ENCODE results near the gene AUTS2.

The AUTS2 gene

DNA sequence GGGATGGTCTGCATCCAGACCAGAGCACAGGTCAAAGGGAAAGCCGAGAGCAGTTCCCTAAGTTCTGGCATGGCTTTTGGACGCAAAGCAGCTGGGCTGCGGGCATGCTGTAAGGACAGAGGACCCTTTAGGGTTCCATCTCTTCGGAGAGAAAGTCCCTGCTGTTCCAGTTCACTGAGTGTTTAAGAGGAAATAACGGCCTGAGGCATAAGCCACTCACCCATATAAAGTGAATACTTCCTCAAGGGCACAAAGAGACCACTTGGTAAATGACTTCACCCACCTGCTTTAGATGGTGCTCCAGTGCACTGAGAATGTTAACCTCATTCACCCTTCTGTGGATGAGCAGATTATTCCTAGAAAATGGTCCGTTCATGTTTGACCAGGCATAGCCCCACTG is 946.9 kb downstream of the AUTS2 start:
- DNase-seq (ENCODE audit: low spot score), result no peak

DNA sequence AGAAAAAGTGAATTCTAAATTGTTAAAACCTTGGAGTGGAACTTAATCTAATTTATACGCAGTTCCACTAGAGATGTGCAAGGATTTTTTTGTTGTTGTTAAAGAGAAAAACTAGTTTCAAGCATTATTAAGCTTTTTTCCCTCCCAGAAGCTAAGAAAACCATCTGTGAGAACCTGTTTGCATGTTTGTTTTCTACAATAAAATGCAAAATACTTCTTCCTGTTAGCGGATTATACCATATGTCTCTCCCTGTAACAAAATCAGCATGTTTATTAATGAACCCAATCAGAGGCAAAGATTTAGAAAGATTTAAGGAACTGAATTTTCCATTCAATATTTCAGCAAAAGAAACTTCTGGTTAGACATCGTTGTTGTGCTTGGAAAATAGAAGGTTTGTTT is 953.9 kb downstream of the AUTS2 start:
- no peak for DNase-seq (ENCODE audit: low spot score)

DNA sequence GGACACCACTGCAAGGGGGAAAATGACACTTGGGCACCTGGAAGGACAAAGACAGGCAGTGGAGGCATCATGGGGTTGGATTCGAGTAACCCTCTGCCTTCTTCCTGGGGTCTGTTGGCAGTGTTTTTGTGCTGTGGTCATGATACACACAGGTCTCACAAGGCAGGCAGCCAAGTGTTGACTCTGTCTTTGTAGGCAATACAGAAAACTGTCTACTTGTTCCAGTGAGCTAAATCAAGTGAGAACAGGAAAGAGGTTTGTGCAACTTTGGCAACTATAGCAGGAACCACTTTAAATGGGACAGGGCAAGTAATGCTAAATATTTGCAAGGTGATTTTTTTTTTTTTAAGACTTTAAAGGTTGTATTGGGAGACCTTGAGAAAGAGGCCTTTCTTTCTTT is 955.1 kb downstream of the AUTS2 start:
- DNase-seq (ENCODE audit: low spot score), result no peak

DNA sequence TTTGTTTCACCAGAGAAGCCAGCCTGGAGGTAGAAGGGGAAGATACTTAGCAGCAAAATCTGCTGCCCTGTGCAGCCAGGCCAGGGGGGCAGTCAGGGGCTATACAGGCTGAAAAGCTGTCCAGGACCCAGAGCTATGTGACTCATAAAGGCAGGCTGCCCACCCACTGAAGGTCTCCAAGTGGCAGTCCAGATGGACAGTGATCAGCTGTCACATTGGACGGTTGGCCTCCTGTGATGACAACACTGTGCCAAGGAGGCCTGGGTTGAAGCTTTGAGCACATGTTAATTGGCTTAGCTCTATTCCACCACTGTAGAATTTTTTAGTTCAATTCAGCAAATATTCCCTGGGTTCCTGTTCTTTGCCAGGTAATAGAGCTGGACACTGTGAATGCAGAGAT is 956.4 kb downstream of the AUTS2 start:
- peak; percentile 73 for DNase-seq (ENCODE audit: low spot score)

- no peak for DNase-seq (ENCODE audit: low spot score)
Measured at GRCh38 chr7:70556761-70557160, 958.5 kb downstream of the AUTS2 start.

DNA sequence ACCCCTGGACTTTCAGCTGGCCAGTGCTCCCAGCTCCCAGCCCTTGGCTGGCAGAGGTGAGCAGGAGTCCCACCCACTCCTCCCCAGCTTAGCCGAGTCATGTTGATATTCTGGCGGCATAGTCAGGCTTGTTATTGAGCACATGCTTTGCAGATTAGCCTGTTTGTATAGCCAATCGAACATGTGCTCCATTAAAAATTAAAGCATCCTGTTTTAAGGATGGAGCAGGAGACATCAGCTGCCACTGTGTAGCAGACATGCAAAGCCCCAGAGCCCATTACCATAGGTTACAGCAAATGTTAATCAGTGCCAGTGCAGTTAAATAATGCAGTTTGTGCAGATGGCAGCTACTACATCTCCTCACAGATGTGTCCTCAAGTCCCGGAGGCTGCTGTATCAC is 959.1 kb downstream of the AUTS2 start:
- no peak for DNase-seq (ENCODE audit: low spot score)

GRCh38 chr7:70559815-70560214 is 961.5 kb downstream of the AUTS2 start:
- no peak for DNase-seq (ENCODE audit: low spot score)

DNA sequence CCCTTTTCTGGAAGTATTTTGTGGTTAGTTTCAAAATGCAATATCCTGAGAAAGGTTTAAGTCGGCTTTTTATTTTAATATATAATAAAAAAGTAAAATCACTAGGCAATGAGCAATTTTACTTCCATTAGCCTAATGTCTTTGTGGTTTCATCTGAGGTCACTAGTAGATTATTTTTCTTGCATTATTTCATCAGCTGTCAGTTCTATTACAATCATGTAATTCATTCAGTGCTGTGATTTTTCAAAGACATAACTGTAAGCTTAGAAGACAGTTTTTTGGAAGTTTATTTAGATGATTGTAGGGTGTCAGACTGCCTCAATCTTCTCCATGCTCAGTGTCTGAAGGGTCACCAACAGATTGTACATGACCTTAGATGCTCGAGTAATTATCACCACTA is 965.7 kb downstream of the AUTS2 start:
- no peak for DNase-seq (ENCODE audit: low spot score)

- no peak for DNase-seq (ENCODE audit: low spot score)
Measured at GRCh38 chr7:70565721-70566370, 967.6 kb downstream of the AUTS2 start.

DNA sequence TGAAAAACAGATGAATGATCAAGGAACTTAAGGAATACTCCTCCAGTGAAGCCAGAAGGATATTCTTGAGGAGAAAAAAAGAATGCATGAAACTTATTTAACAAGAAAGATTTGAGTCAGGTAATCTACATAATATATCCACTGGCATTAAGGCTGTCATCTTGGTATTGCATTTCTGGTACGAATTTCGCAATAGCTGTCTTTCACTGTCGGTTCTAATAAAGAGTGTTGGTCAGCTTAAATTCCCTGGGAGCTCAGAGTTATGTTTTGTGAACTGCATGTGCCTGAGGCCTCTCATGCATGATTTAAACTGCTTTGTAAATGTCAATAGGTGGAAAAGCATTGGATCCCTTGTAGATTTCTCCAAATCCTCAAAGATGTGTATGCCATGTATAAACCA is 968.4 kb downstream of the AUTS2 start:
- DNase-seq (ENCODE audit: low spot score), result no peak

DNA sequence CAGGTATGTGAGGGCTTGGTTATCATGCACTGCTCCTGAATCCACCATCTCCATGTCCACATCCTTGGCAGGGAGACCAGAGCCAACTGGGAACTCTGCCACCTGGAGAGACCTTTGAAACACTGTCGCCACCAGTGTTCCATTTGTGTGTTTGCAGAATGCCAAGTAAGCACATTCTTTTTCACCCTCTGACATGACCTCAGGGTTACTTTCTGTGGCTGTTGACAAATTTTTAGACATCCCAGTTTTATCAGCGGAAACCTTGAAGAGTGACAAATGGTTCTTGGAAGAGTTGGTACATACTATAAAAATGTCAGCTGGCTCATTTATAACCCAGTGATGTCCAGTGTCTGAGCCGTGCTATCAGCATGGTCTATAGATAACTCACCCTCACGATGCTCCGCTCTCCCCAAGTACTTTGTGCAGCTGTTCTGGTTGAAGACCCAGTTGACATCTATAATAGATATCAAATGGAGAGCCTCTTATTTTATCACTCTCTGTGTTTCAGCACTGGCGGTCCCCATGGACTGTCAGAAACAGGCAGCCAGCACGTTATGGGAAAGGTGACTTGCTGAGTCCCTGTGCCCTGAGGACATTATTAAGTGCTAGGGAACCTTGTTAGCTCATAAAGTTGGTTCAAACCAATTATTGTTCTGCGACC is 970.5 kb downstream of the AUTS2 start:
- no peak for DNase-seq (ENCODE audit: low spot score)

- DNase-seq (ENCODE audit: low spot score), result peak; percentile 72
Measured at GRCh38 chr7:70569335-70569819, 971.1 kb downstream of the AUTS2 start.

- DNase-seq (ENCODE audit: low spot score), result no peak
Measured at GRCh38 chr7:70570029-70570428, 971.8 kb downstream of the AUTS2 start.

- no peak for DNase-seq (ENCODE audit: low spot score)
Measured at GRCh38 chr7:70570961-70571360, 972.7 kb downstream of the AUTS2 start.

DNA sequence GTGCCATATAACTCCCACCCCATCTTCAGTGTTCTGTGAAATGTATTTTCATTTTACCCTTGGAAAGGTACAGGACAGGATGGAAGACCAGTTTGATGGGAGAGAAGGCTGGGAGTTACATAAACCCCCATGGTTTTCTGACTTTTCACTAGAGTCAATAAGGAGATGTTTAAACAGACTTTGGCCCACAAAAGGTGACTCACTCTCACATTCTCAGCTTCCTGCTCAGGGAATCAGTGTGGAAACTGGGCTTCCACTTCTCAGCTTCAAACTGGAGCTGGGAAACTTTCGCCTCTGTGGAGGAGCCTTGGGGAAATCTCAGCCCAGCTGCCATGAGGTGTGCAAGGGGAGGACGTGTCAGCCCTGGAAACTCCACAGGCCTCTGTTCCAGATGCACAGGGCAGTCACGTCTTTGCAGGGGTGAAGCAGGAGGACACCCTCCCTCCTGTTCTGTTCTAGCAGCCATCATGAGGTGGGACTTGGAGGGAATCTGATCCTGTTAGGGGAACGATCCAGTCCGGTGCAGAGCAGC is 973.2 kb downstream of the AUTS2 start:
- DNase-seq (ENCODE audit: low spot score), result no peak

DNA sequence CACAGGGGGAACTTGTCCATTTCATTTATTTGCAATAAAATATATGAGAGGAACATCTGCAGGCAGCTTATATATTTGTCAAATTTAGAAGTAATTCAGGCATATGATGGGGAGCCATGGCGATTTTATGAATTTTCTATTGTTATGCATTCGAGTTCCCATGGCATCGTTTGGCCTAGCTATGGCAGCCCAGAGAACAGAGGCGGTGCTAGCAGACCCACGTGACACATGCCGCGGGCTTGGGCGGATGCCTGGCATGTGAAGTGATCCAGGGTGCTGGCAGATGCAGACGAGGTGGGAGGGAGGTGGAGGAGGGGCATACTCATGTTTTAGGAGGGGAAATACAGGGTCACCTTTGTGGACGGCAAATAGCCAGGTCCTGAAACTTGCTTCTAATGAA is 973.7 kb downstream of the AUTS2 start:
- DNase-seq (ENCODE audit: low spot score), result no peak

DNA sequence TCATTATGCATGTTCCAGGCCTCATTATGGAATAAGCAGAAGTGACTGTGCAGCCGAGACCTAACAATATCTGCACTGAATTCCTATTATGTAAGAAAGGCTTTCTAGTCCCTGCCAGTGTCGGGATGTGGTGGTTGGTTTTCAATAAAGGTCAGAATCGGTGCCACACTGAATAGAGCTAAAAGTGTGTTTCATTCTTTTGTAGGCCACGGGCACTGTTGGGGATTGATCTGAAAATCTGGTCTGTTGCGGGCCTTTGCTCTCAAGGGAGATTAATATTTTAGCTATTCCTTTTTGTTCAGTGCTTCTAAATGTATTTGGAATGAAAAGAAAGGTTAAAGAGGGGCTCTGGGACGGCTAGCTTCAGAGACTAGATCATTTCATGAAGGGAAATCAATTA is 974.3 kb downstream of the AUTS2 start:
- no peak for DNase-seq (ENCODE audit: low spot score)

- DNase-seq (ENCODE audit: low spot score), result no peak
Measured at GRCh38 chr7:70573071-70573661, 974.9 kb downstream of the AUTS2 start.

- no peak for DNase-seq (ENCODE audit: low spot score)
Measured at GRCh38 chr7:70573696-70574095, 975.4 kb downstream of the AUTS2 start.

DNA sequence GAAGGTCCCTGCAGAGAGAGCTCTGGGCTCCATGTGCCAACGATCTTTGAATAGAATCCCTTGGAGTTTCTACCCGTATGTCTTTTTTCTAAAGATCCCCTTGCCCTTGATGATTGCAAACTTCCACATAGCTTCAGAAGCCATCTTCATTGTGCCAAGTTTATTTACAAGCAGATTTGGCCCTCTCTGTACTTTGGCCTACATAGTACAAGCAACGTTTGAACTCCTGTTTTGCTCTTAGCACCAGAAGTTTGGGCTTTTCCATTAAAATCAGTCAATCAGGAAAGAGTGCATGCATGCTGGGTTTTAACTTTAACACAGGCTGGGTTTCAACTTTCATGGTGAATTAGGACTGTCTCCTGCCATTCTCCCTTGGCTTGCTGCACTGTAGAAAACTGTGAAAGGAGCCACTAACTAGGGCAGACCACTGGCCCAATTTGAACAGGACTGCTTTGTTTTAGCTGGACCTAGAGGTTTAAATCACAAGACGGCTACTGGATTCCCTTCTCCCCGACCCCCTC is 976.1 kb downstream of the AUTS2 start:
- DNase-seq (ENCODE audit: low spot score), result no peak

GRCh38 chr7:70574970-70575799 is 976.9 kb downstream of the AUTS2 start:
- DNase-seq (ENCODE audit: low spot score), result peak; percentile 77

- peak; percentile 41 for DNase-seq (ENCODE audit: low spot score)
Measured at GRCh38 chr7:70577078-70577477, 978.8 kb downstream of the AUTS2 start.
